HG02870 (cell line): ENCODE measurements around the gene LRRC4C.

Experiments
- ATAC-seq: cut with Tn5 transposase; IDR thresholded peaks from one replicate; pipeline ENCODE4 v1.9.1; 2021; ENCODE audit warnings: mild to moderate bottlenecking, moderate library complexity; ENCODE audit not compliant: unreplicated experiment

The LRRC4C gene

GRCh38 chr11:41459465-41460401, at the start of gene LRRC4C:
TSS of gene LRRC4C (minus strand) at chr11:41459652.
- no peak for ATAC-seq

GRCh38 chr11:41508121-41508520, 48.7 kb upstream of the LRRC4C start:
- no peak for ATAC-seq

- no peak for ATAC-seq
Observed at GRCh38 chr11:41499429-41499828, 40.0 kb upstream of the LRRC4C start.

DNA sequence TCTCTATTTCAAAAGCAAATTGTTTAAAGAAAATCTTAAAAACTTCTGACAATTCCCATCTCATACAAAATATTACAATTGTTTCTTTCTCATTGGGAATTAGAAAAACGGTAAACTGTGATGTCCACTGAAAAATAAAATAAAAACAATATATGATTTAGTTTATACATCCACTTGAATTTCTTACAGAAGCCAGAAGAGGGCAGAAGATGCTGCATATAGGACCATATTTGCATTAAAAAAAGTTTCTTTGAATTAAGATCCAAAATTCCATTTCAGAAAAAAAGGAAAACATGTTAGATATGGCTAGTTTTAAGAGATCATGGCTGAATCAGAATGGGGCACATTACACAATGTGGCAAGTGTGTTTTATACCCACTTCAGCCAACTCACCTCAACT, 39.3 kb upstream of the LRRC4C start:
- no peak for ATAC-seq

DNA sequence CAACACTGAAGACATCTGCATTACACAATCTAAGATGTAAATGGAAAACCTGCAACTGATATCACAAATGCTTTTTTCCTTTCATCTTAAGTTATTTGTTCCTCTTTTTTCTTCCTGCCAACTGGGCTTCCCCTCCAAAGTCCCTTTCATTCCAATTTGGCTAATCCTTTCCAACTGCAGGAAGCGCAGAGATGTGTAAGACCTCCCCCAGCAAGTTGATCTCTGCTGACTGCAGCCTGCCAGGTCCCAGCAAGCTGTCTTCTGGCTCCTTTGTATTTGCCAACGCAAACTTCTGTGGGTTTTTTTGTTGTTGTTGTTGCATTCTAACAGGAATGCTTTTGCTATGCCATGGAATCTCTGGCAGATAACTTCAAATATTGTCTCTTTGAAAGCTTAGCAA, 38.5 kb upstream of the LRRC4C start:
- no peak for ATAC-seq

GRCh38 chr11:41494716-41495115, 35.3 kb upstream of the LRRC4C start:
- no peak for ATAC-seq

- ATAC-seq = no peak
Observed at GRCh38 chr11:41486424-41486823, 27.0 kb upstream of the LRRC4C start.

GRCh38 chr11:41483956-41484355, 24.5 kb upstream of the LRRC4C start:
- no peak for ATAC-seq

- ATAC-seq = no peak
Observed at GRCh38 chr11:41479179-41479578, 19.7 kb upstream of the LRRC4C start.

DNA sequence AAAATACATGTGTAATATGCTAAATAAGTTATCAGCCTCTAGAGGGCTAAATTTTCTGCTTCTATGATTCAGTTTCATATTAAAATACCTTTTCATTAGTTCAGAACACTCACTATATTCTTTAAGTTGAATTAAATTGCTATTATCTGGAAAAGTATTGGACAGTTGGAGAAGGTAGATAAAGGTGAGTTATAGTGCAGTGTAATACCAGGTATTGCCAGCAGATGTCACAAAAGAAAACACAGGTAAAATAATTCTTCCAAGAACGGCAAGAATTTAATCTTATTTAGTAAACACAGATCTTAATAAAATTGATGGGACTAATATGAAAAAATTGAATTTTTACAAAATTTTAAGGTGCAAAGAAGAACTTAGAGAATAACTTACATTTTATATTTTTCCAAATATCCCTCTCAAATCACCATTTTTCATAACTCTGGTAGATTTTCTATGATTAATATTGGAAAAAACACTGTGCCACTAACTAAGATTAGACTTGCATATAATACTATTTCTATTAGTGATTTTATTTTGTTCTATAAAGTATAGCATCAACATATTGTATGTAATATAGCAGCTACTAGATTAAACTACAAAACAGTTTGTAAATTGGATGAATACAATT, 1.7 kb upstream of the LRRC4C start:
- no peak for ATAC-seq

DNA sequence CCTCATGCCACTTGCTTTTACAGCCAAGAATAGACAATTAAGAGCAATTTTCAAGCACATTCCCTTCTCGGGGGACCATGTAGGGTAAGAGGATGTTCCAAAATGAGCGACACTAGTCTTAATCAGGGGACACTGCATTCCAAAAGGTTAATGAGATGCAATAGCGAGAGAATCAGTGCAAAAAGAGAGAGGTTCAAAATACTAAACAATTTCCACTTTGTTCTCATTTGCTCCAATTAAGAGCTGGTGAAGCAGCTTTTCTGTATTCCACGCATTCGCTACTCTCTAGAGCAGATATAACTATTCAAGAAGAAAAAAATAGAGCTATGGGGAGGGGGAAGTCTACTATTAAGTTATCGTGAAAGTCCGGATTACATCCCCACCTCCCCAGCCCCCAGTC, 811 bp downstream of the LRRC4C start:
- no peak for ATAC-seq

DNA sequence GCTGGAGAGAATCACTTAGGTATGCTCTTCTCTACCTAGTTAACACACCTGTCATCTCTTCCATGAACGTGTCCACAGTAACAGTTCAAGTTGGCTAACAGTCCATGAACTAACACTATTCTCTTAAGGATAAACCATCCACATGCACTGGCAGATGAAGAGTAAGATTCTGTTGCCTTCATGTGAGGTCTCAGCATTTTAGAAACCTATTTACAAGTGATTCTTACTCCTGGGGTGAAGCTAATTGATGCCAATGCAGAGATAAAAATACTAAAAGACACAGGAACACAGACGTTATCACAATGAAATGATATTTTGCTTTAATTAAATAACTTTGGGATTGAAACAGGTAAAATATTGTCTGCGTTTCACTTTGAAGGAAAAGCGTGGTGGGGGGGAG, 1.3 kb downstream of the LRRC4C start:
- ATAC-seq = no peak

GRCh38 chr11:41457216-41458014, 2.0 kb downstream of the LRRC4C start:
- no peak for ATAC-seq

GRCh38 chr11:41456269-41456668, 3.2 kb downstream of the LRRC4C start:
- ATAC-seq = no peak

- no peak for ATAC-seq
Observed at GRCh38 chr11:41451011-41451410, 8.4 kb downstream of the LRRC4C start.

DNA sequence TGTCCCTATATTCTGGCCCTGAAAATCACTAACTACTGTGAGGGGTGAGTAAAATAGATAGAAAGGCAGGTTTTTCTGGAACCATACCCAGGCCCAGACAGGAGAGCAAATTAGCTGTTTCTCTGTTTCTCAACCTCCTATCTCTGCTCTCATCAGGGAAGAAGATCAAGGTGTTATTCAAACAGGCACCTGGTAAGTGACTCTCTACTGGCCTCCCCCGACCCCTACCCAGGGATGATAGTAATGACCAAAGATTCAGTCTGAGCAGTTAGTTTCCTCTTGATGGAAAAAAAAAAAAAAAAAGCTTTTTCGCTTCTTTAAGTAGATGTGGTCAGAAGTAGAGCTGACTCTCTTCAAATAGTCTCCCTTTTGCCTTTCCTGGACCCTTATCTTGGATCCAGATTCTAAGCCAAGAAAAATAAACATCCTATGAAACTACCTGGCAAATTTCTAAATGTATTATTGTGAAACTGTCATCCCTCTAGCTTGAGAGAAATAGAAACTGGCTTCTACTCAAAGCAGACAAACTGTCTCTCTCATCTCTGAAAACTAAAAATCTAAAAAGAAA, 9.9 kb downstream of the LRRC4C start:
- ATAC-seq = no peak

GRCh38 chr11:41446566-41446965, 12.9 kb downstream of the LRRC4C start:
- ATAC-seq = no peak

GRCh38 chr11:41446107-41446506, 13.3 kb downstream of the LRRC4C start:
- no peak for ATAC-seq

DNA sequence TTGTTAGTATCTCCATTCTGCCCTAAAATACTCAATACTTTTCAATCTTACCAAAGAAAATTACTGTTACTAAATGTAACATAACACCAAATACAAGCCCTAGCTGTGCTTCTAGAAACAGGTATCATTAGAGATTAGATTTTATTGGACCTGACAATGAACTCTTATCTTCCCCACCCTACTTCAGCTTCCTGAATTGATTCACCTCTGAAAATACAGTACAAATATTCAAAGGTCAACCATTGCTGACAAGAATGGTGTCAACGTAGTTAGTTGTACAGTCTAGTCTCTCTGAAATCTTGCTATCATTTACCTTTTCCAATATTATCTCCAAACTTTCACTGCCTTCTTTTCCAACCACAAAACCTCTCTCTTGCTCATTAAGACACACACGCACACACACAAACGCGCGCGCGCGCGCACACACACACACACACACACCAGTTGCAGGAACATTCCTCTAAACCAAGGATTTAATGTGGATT, 22.4 kb downstream of the LRRC4C start:
- ATAC-seq = no peak

DNA sequence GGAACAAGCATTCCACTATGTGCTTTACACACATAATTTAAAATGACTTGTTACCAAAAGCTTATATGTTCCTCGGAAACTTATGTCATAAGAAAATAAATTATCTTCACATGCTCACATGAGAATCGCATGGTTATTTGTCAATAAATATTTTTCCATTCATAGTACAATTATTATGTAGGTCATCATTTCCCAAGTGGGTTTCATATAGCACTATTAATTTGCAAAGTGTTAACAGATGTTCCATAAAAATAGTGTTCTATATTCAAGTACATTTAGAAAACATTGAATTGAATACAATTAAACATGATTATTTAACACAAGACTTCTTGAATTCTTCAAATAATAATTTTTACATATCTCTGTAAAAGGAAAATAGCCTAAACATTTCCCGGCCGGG, 23.9 kb downstream of the LRRC4C start:
- ATAC-seq = no peak

DNA sequence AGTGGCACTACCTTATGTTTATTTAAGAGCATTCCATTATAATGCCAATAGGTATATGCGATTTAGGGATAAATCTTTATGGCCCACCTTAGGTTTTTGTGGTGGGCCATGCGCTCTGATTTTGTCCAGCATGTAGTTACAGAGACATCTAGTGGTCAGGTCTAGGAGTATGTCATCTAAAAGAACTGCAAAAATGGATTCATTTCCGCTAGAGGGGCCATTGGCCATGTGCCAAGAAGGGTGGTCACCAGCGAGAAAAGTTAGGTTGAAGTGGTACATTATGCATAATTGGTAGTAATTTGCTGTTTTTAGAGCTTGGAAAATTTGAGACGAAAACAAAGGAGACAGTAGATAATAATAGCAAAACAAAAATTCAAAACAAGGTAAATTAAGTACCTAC, 27.7 kb downstream of the LRRC4C start:
- ATAC-seq = no peak
